GM18519 (cell line): ENCODE data around the gene OXER1.

ENCODE experiments used
- ATAC-seq: cut with Tn5 transposase; IDR thresholded peaks from one replicate; pipeline ENCODE4 v1.9.1; 2021; ENCODE audit warnings: mild to moderate bottlenecking, moderate library complexity; ENCODE audit not compliant: unreplicated experiment, low FRiP score

The OXER1 gene

GRCh38 chr2:42713920-42714319 is 50.0 kb downstream of the OXER1 start:
- no peak for ATAC-seq

GRCh38 chr2:42712934-42713333 is 51.0 kb downstream of the OXER1 start:
- ATAC-seq, result no peak
